ENCODE data around the gene CALHM1.

DNA sequence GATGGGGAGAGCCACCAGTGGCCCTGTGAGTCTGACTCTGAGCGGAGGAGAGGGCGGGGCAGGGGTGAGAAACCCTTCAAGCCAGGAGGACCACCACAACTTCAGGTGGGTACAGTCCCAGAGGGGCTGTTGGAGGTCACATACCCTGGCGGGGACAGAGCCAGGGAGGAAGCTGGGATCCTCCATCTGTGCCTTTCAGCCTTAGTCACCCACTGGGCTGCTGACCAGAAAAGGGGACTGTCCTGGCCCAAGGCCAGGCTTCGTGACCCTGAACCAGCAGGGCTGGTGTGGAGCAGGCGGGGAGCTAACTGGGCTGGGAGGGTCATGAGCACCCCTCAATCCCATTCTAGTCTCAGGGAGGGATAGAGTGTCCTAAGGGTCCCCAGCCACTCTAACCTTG lies 21.8 kb upstream of the CALHM1 start:
- TF ChIP-seq, protein P1, sequence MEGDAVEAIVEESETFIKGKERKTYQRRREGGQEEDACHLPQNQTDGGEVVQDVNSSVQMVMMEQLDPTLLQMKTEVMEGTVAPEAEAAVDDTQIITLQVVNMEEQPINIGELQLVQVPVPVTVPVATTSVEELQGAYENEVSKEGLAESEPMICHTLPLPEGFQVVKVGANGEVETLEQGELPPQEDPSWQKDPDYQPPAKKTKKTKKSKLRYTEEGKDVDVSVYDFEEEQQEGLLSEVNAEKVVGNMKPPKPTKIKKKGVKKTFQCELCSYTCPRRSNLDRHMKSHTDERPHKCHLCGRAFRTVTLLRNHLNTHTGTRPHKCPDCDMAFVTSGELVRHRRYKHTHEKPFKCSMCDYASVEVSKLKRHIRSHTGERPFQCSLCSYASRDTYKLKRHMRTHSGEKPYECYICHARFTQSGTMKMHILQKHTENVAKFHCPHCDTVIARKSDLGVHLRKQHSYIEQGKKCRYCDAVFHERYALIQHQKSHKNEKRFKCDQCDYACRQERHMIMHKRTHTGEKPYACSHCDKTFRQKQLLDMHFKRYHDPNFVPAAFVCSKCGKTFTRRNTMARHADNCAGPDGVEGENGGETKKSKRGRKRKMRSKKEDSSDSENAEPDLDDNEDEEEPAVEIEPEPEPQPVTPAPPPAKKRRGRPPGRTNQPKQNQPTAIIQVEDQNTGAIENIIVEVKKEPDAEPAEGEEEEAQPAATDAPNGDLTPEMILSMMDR (IDR thresholded peaks at IDR 0.05; ENCODE audit: borderline replicate concordance, extremely low read depth, low read length, poor library complexity, severe bottlenecking): no peak
- TF ChIP-seq EZH2 (IDR thresholded peaks at IDR 0.05; ENCODE audit: borderline replicate concordance, low read depth, low read length, severe bottlenecking): no peak

Measured in DND-41 (cell line).